ENCODE data around the gene ERN1. TPM values are rescaled to one million over a fixed set of nuclear protein-coding genes. Genes with fewer than 3 reads are reported as not detected.

ERN1 gene
- polyA plus RNA-seq, 1 donor (not counting 4 experiments of a cell fraction or from before 2014, with no cell fraction given): 7.1 TPM

- Histone ChIP-seq H3K27me3 (ENCODE audit: control insufficient read depth, extremely low read depth, insufficient read depth, low read length) (no peaks in the 10 kb centered on the region), H3K9me1 (ENCODE audit: control insufficient read depth, extremely low read depth, insufficient read depth, low read length) (no peaks in the 10 kb centered on the region), H3K4me3 (ENCODE audit: control insufficient read depth in 2 of 3, extremely low read depth in 1 of 3, insufficient read depth in 2 of 3, low read depth in 1 of 3, low read length in 3 of 3) (no peak overlapping the region), H3K9ac (ENCODE audit: control insufficient read depth, extremely low read depth, insufficient read depth, low read length) (no peak overlapping the region), H3K36me3 (ENCODE audit: control insufficient read depth in 2 of 2, extremely low read depth in 1 of 2, insufficient read depth in 2 of 2, low read length in 2 of 2) (peaks cover 22 to 33% of the 10 kb centered on the region in 2 experiments), H4K20me1 (ENCODE audit: control insufficient read depth, extremely low read depth, insufficient read depth, low read length) (no peaks in the 10 kb centered on the region), H3K9me3 (ENCODE audit: control insufficient read depth, low read depth, low read length) (no peaks in the 10 kb centered on the region), H3K4me1 (ENCODE audit: control insufficient read depth, extremely low read depth, insufficient read depth, low read length) (peaks cover 3% of the 10 kb centered on the region), H3K79me2 (ENCODE audit: control insufficient read depth, insufficient read depth, low read length) (no peaks in the 10 kb centered on the region), H2AFZ (ENCODE audit: control insufficient read depth, low read length) (no peak overlapping the region), H3K27ac (ENCODE audit: control insufficient read depth, insufficient read depth, low read length) (no peak overlapping the region), H3K4me2 (ENCODE audit: control insufficient read depth, extremely low read depth, insufficient read depth, low read depth, low read length) (no peak overlapping the region)
- FAIRE-seq: no peak
- TF ChIP-seq EZH2 (IDR thresholded peaks at IDR 0.05; ENCODE audit: low read length): no peak
- no peak for TF ChIP-seq CTCF (optimal IDR thresholded peaks at IDR 0.05 in 1 of 3, IDR thresholded peaks at IDR 0.05 in 1 of 3, conservative IDR thresholded peaks at IDR 0.05 in 1 of 3; ENCODE audit: extremely low read depth in 1 of 3, insufficient read depth in 2 of 3, low read length in 3 of 3)
- DNase-seq (ENCODE audit: low read depth, low spot score): no peak
- dilution Hi-C loops (cut with MboI; ENCODE audit: extremely low pct_ligation_motif_present, low sequenced_read_pairs): no loop called here
Measured at GRCh38 chr17:64156670-64157069, 26.7 kb upstream of the ERN1 start.

- Histone ChIP-seq H3K9ac (ENCODE audit: control insufficient read depth, extremely low read depth, insufficient read depth, low read length) (no peak overlapping the region), H3K27me3 (ENCODE audit: control insufficient read depth, extremely low read depth, insufficient read depth, low read length) (no peaks in the 10 kb centered on the region), H3K4me2 (ENCODE audit: control insufficient read depth, extremely low read depth, insufficient read depth, low read depth, low read length) (no peak overlapping the region), H3K9me1 (ENCODE audit: control insufficient read depth, extremely low read depth, insufficient read depth, low read length) (no peaks in the 10 kb centered on the region), H3K9me3 (ENCODE audit: control insufficient read depth, low read depth, low read length) (no peaks in the 10 kb centered on the region), H3K4me3 (ENCODE audit: control insufficient read depth in 2 of 3, extremely low read depth in 1 of 3, insufficient read depth in 2 of 3, low read depth in 1 of 3, low read length in 3 of 3) (no peak overlapping the region), H3K79me2 (ENCODE audit: control insufficient read depth, insufficient read depth, low read length) (no peaks in the 10 kb centered on the region), H3K36me3 (ENCODE audit: control insufficient read depth in 2 of 2, extremely low read depth in 1 of 2, insufficient read depth in 2 of 2, low read length in 2 of 2) (peaks cover 26 to 37% of the 10 kb centered on the region in 2 experiments), H3K27ac (ENCODE audit: control insufficient read depth, insufficient read depth, low read length) (no peak overlapping the region), H3K4me1 (ENCODE audit: control insufficient read depth, extremely low read depth, insufficient read depth, low read length) (no peaks in the 10 kb centered on the region), H4K20me1 (ENCODE audit: control insufficient read depth, extremely low read depth, insufficient read depth, low read length) (no peaks in the 10 kb centered on the region), H2AFZ (ENCODE audit: control insufficient read depth, low read length) (no peak overlapping the region)
- dilution Hi-C loops (cut with MboI; ENCODE audit: extremely low pct_ligation_motif_present, low sequenced_read_pairs): no loop called here
- DNase-seq (ENCODE audit: low read depth, low spot score) (no peak), FAIRE-seq (no peak)
- TF ChIP-seq CTCF (optimal IDR thresholded peaks at IDR 0.05 in 1 of 3, IDR thresholded peaks at IDR 0.05 in 1 of 3, conservative IDR thresholded peaks at IDR 0.05 in 1 of 3; ENCODE audit: extremely low read depth in 1 of 3, insufficient read depth in 2 of 3, low read length in 3 of 3) (no peak), EZH2 (IDR thresholded peaks at IDR 0.05; ENCODE audit: low read length) (no peak)
Measured at GRCh38 chr17:64155751-64156544, 26.0 kb upstream of the ERN1 start.
